ENCODE measurements around the gene DYNC2I2. TPM values are rescaled to one million over a fixed set of nuclear protein-coding genes. Genes with fewer than 3 reads are reported as not detected.
"Not testable (repeated sequence)": the region's sequence is repeated elsewhere in the genome, so short reads cannot be mapped to it uniquely, and the experiment has no call there.

The DYNC2I2 gene
- total RNA-seq, 3 donors from 2014 or later: 23.7 to 67.0 (median 54.1) TPM

- DNase-seq (ENCODE audit: low spot score in 2 of 2): no peak
- Histone ChIP-seq H3K36me3 (no peaks in the 10 kb centered on the region), H3K4me1 (no peaks in the 10 kb centered on the region), H3K4me3 (no peak overlapping the region), H3K27ac (no peak overlapping the region), H3K9me3 (no peaks in the 10 kb centered on the region), H3K27me3 (no peaks in the 10 kb centered on the region)
- intact Hi-C loops (cut with DNase I; ENCODE audit: low total_unique reads): no loop called here
- no peak for TF ChIP-seq CTCF (IDR thresholded peaks at IDR 0.05)
- no peak for TF ChIP-seq POLR2A (IDR thresholded peaks at IDR 0.05)
- no peak for TF ChIP-seq POLR2AphosphoS5 (IDR thresholded peaks at IDR 0.05)
These were observed 13.1 kb upstream of the DYNC2I2 start for GRCh38 chr9:128669786-128670185.

- DNase-seq (ENCODE audit: low spot score in 2 of 2); intact Hi-C loops (cut with DNase I; ENCODE audit: low total_unique reads); H3K4me1 ChIP-seq; H3K36me3 ChIP-seq; H3K4me3 ChIP-seq; H3K27me3 ChIP-seq; H3K9me3 ChIP-seq; H3K27ac ChIP-seq: not testable (repeated sequence)
These were observed 9.9 kb upstream of the DYNC2I2 start for GRCh38 chr9:128666481-128666941.

GRCh38 chr9:128657796-128658195 lies 1.1 kb upstream of the DYNC2I2 start:
- Histone ChIP-seq H3K4me1 (no peaks in the 10 kb centered on the region), H3K36me3 (no peaks in the 10 kb centered on the region), H3K27ac (no peak overlapping the region), H3K4me3 (no peak overlapping the region), H3K9me3 (no peaks in the 10 kb centered on the region), H3K27me3 (no peaks in the 10 kb centered on the region)
- DNase-seq (ENCODE audit: low spot score in 2 of 2): no peak
- TF ChIP-seq POLR2A (IDR thresholded peaks at IDR 0.05) (no peak), POLR2AphosphoS5 (IDR thresholded peaks at IDR 0.05) (no peak), CTCF (IDR thresholded peaks at IDR 0.05) (no peak)
- intact Hi-C loops (cut with DNase I; ENCODE audit: low total_unique reads): no loop called here

- Histone ChIP-seq H3K4me1 (no peaks in the 10 kb centered on the region), H3K4me3 (peak overlapping the region; percentile 63 to 87 (median 76)), H3K36me3 (no peaks in the 10 kb centered on the region), H3K9me3 (no peaks in the 10 kb centered on the region), H3K27ac (peak overlapping the region; percentile 93 to 95), H3K27me3 (no peaks in the 10 kb centered on the region)
- TF ChIP-seq CTCF (IDR thresholded peaks at IDR 0.05) (no peak), POLR2A (IDR thresholded peaks at IDR 0.05) (no peak), POLR2AphosphoS5 (IDR thresholded peaks at IDR 0.05) (no peak)
- DNase-seq (ENCODE audit: low spot score in 2 of 2): no peak
- intact Hi-C loops (cut with DNase I; ENCODE audit: low total_unique reads): no loop called here
These were observed 677 bp upstream of the DYNC2I2 start for GRCh38 chr9:128657344-128657704.

GRCh38 chr9:128654481-128654880 lies 2.2 kb downstream of the DYNC2I2 start:
- Histone ChIP-seq H3K36me3 (no peaks in the 10 kb centered on the region), H3K27me3 (no peaks in the 10 kb centered on the region), H3K4me1 (no peaks in the 10 kb centered on the region), H3K4me3 (no peak overlapping the region), H3K9me3 (no peaks in the 10 kb centered on the region), H3K27ac (no peak overlapping the region)
- TF ChIP-seq CTCF (IDR thresholded peaks at IDR 0.05): no peak
- no peak for TF ChIP-seq POLR2AphosphoS5 (IDR thresholded peaks at IDR 0.05)
- TF ChIP-seq POLR2A (IDR thresholded peaks at IDR 0.05): no peak
- intact Hi-C loops (cut with DNase I; ENCODE audit: low total_unique reads): no loop called here
- no peak for DNase-seq (ENCODE audit: low spot score in 2 of 2)

GRCh38 chr9:128653908-128654307 lies 2.7 kb downstream of the DYNC2I2 start:
- H3K4me1 ChIP-seq: no peaks in the 10 kb centered on the region

More at GRCh38 chr9:128653908-128654307, 2.7 kb downstream of the DYNC2I2 start:
- H3K9me3 ChIP-seq: no peaks in the 10 kb centered on the region
- no peak overlapping the region for H3K27ac ChIP-seq
- no peaks in the 10 kb centered on the region for H3K27me3 ChIP-seq
- no peaks in the 10 kb centered on the region for H3K36me3 ChIP-seq
- DNase-seq (ENCODE audit: low spot score in 2 of 2): no peak
- no peak overlapping the region for H3K4me3 ChIP-seq
- TF ChIP-seq CTCF (IDR thresholded peaks at IDR 0.05) (no peak), POLR2AphosphoS5 (IDR thresholded peaks at IDR 0.05) (no peak), POLR2A (IDR thresholded peaks at IDR 0.05) (no peak)
- intact Hi-C loops (cut with DNase I; ENCODE audit: low total_unique reads): no loop called here

All from breast epithelium (tissue), 4 donors.